OCI-LY7 (cell line): ENCODE data around the gene PRKN.

Source experiments
- EZH2phosphoT487 ChIP-seq: fragments of 200-600 bp; sonication (generic); IDR thresholded peaks from 2 replicates; pipeline ENCODE4 v1.6.1; 2018; ENCODE audit warnings: low read depth, borderline replicate concordance, mild to moderate bottlenecking, mixed run types, antibody characterized with exemption, low read length, moderate library complexity, mixed read lengths
- TF ChIP-seq, protein P1 (sequence below): fragments of 200-600 bp; sonication (generic); conservative IDR thresholded peaks from 2 replicates; pipeline ENCODE4 v1.5.1; 2014; ENCODE audit warnings: mild to moderate bottlenecking, antibody characterized with exemption, low read length, moderate library complexity, mixed read lengths

DNA sequence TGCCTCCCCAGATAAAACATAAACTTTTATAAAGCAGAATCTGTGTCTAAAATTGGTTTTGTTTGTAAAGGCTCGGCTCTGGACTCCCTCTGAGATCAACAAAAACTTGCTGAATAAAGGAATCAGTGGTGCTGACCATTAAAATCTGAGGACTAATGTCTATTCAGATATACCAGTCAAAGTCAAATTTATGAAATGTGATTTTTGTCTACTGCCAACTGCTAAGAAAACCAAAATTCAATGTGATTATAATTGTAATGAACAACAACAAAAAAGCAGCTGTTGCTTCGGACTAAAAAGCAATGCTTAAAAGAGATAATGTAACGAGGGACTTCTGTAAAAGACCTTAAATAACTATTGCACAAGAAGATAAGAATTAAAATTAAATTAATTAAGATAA lies 26.6 kb downstream of the PRKN start:
- TF ChIP-seq, protein P1, sequence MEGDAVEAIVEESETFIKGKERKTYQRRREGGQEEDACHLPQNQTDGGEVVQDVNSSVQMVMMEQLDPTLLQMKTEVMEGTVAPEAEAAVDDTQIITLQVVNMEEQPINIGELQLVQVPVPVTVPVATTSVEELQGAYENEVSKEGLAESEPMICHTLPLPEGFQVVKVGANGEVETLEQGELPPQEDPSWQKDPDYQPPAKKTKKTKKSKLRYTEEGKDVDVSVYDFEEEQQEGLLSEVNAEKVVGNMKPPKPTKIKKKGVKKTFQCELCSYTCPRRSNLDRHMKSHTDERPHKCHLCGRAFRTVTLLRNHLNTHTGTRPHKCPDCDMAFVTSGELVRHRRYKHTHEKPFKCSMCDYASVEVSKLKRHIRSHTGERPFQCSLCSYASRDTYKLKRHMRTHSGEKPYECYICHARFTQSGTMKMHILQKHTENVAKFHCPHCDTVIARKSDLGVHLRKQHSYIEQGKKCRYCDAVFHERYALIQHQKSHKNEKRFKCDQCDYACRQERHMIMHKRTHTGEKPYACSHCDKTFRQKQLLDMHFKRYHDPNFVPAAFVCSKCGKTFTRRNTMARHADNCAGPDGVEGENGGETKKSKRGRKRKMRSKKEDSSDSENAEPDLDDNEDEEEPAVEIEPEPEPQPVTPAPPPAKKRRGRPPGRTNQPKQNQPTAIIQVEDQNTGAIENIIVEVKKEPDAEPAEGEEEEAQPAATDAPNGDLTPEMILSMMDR, result no peak
- TF ChIP-seq EZH2phosphoT487, result no peak
